ENCODE results near the gene ANKFN1.

ANKFN1 gene

GRCh38 chr17:56326001-56326359, 172.7 kb downstream of the ANKFN1 start:
- no peak overlapping the region for H3K9ac ChIP-seq (ENCODE audit: low read depth, low read length, poor library complexity, severe bottlenecking)
- H3K27me3 ChIP-seq (ENCODE audit: insufficient read depth, low read length, poor library complexity, severe bottlenecking), result no peaks in the 10 kb centered on the region
- no peak overlapping the region for H3K4me3 ChIP-seq (ENCODE audit: low read length, poor library complexity, severe bottlenecking)
- no peak overlapping the region for H3K4me2 ChIP-seq (ENCODE audit: low read depth, low read length, poor library complexity, severe bottlenecking)
- no peaks in the 10 kb centered on the region for H3K9me3 ChIP-seq (ENCODE audit: insufficient read depth, low read depth, low read length)
- no peak overlapping the region for H2AFZ ChIP-seq (ENCODE audit: low read length)
- H3F3A ChIP-seq (ENCODE audit: low read depth), result no peaks in the 10 kb centered on the region
- H3K36me3 ChIP-seq (ENCODE audit: insufficient read depth, low read length), result no peaks in the 10 kb centered on the region
- H4K20me1 ChIP-seq (ENCODE audit: insufficient read depth, low read length, poor library complexity, severe bottlenecking), result no peaks in the 10 kb centered on the region
- TF ChIP-seq CTCF (conservative IDR thresholded peaks at IDR 0.05; ENCODE audit: low read length), result no peak
- TF ChIP-seq EZH2phosphoT487 (IDR thresholded peaks at IDR 0.05; ENCODE audit: borderline replicate concordance), result no peak
- no peaks in the 10 kb centered on the region for H3K4me1 ChIP-seq (ENCODE audit: insufficient read depth, low read length, poor library complexity, severe bottlenecking)
- H3K79me2 ChIP-seq (ENCODE audit: insufficient read depth, low read length), result no peaks in the 10 kb centered on the region
- H3K9me2 ChIP-seq (replicated peaks; ENCODE audit: low read depth, low read length), result no peaks in the 10 kb centered on the region

GRCh38 chr17:56347639-56348038, 194.4 kb downstream of the ANKFN1 start:
- TF ChIP-seq EZH2phosphoT487 (IDR thresholded peaks at IDR 0.05; ENCODE audit: borderline replicate concordance) (no peak), CTCF (conservative IDR thresholded peaks at IDR 0.05; ENCODE audit: low read length) (no peak)
- Histone ChIP-seq H3K4me1 (ENCODE audit: insufficient read depth, low read length, poor library complexity, severe bottlenecking) (no peaks in the 10 kb centered on the region), H3K9me3 (ENCODE audit: insufficient read depth, low read depth, low read length) (no peaks in the 10 kb centered on the region), H3K27me3 (ENCODE audit: insufficient read depth, low read length, poor library complexity, severe bottlenecking) (no peaks in the 10 kb centered on the region), H4K20me1 (ENCODE audit: insufficient read depth, low read length, poor library complexity, severe bottlenecking) (no peaks in the 10 kb centered on the region), H3K4me3 (ENCODE audit: low read length, poor library complexity, severe bottlenecking) (no peak overlapping the region), H3F3A (ENCODE audit: low read depth) (no peaks in the 10 kb centered on the region), H3K9me2 (replicated peaks; ENCODE audit: low read depth, low read length) (no peaks in the 10 kb centered on the region), H3K36me3 (ENCODE audit: insufficient read depth, low read length) (no peaks in the 10 kb centered on the region), H2AFZ (ENCODE audit: low read length) (no peak overlapping the region), H3K4me2 (ENCODE audit: low read depth, low read length, poor library complexity, severe bottlenecking) (no peak overlapping the region), H3K79me2 (ENCODE audit: insufficient read depth, low read length) (no peaks in the 10 kb centered on the region), H3K9ac (ENCODE audit: low read depth, low read length, poor library complexity, severe bottlenecking) (no peak overlapping the region)

GRCh38 chr17:56350592-56350991, 197.3 kb downstream of the ANKFN1 start:
- H3K79me2 ChIP-seq (ENCODE audit: insufficient read depth, low read length), result no peaks in the 10 kb centered on the region
- H3F3A ChIP-seq (ENCODE audit: low read depth), result no peaks in the 10 kb centered on the region
- no peaks in the 10 kb centered on the region for H3K27me3 ChIP-seq (ENCODE audit: insufficient read depth, low read length, poor library complexity, severe bottlenecking)
- H3K9me3 ChIP-seq (ENCODE audit: insufficient read depth, low read depth, low read length), result no peaks in the 10 kb centered on the region
- no peaks in the 10 kb centered on the region for H3K9me2 ChIP-seq (replicated peaks; ENCODE audit: low read depth, low read length)
- H3K4me2 ChIP-seq (ENCODE audit: low read depth, low read length, poor library complexity, severe bottlenecking), result no peak overlapping the region
- H3K36me3 ChIP-seq (ENCODE audit: insufficient read depth, low read length), result no peaks in the 10 kb centered on the region
- H2AFZ ChIP-seq (ENCODE audit: low read length), result no peak overlapping the region
- H3K4me1 ChIP-seq (ENCODE audit: insufficient read depth, low read length, poor library complexity, severe bottlenecking), result no peaks in the 10 kb centered on the region
- no peak overlapping the region for H3K9ac ChIP-seq (ENCODE audit: low read depth, low read length, poor library complexity, severe bottlenecking)
- H3K4me3 ChIP-seq (ENCODE audit: low read length, poor library complexity, severe bottlenecking), result no peak overlapping the region
- no peaks in the 10 kb centered on the region for H4K20me1 ChIP-seq (ENCODE audit: insufficient read depth, low read length, poor library complexity, severe bottlenecking)
- TF ChIP-seq CTCF (conservative IDR thresholded peaks at IDR 0.05; ENCODE audit: low read length) (no peak), EZH2phosphoT487 (IDR thresholded peaks at IDR 0.05; ENCODE audit: borderline replicate concordance) (no peak)

Measured in Loucy (cell line).